Right ventricle myocardium superior (tissue), 1 donor: Measurements from ENCODE around the gene DPP9. TPM values are rescaled to one million over a fixed set of nuclear protein-coding genes. Genes with fewer than 3 reads are reported as not detected.

Experiments
- ATAC-seq: fragments of 200-7000 bp; cut with Tn5 transposase; one replicate; pipeline ENCODE4 v1.9.1; 2020; ENCODE audit warnings: mild to moderate bottlenecking; ENCODE audit not compliant: poor library complexity
- DNase-seq: peaks from one replicate; pipeline ENCODE4 v3.0.0-alpha.2; 2020
- intact Hi-C: fragments of 100-400 bp; cut with DNase I; formaldehyde crosslinking; loops from one replicate; pipeline ENCODE4 v1.11.2; 2022
- microRNA-seq: library from miRNA; unstranded; fragments of <30 nt; microRNA quantifications from one replicate; pipeline ENCODE4 v1.2.0, GENCODE V29; 2020
- total RNA-seq: library from RNA; stranded (reverse); fragmentation: NEBNext Ultra II Directional; extraction: Animal tissue kit (Norgen Biotek cat#: 25700); gene quantifications from one replicate; pipeline ENCODE4 v1.2.1, GENCODE V29; 2021
- donor health status: DM: no; HTN: yes; CAD: no; lungs with severe emphysema.

DPP9 gene
- total RNA-seq, 1 donor from 2014 or later = 54.0 TPM

GRCh38 chr19:4647676-4648644 is 75.7 kb downstream of the DPP9 start:
- intact Hi-C loops = no loop called here
- DNase-seq (peak; percentile 69), ATAC-seq (peak; percentile 61)

GRCh38 chr19:4645718-4646117 is 77.9 kb downstream of the DPP9 start:
- ATAC-seq (no peak), DNase-seq (no peak)
- intact Hi-C loops = no loop called here

GRCh38 chr19:4642625-4643024 is 81.0 kb downstream of the DPP9 start:
- intact Hi-C loops = no loop called here
- ATAC-seq = no peak
- DNase-seq = no peak

DNA sequence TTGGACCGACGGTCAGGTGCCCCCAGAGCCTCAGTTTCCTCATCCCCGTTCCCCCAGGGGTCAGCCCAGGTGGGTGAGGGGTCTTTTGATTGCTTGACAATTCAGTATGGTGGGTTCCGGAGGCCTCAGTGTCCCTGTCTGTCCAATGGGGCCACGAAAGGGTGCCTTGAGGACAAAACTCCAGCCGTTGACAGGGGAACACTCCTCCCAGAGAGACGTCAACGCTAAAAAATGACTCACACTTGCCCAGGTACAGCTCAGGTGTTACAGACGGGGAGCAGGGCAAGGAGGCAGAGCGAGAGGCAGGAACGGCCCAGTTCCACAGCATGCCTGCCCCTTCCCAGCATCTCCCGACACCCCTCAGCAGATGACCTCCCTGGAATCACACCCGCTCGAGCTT is 82.5 kb downstream of the DPP9 start:
- intact Hi-C loops = no loop called here
- DNase-seq (no peak), ATAC-seq (no peak)

- ATAC-seq (no peak), DNase-seq (no peak)
- intact Hi-C loops = no loop called here
Measured at GRCh38 chr19:4640247-4641000, 83.2 kb downstream of the DPP9 start.

DNA sequence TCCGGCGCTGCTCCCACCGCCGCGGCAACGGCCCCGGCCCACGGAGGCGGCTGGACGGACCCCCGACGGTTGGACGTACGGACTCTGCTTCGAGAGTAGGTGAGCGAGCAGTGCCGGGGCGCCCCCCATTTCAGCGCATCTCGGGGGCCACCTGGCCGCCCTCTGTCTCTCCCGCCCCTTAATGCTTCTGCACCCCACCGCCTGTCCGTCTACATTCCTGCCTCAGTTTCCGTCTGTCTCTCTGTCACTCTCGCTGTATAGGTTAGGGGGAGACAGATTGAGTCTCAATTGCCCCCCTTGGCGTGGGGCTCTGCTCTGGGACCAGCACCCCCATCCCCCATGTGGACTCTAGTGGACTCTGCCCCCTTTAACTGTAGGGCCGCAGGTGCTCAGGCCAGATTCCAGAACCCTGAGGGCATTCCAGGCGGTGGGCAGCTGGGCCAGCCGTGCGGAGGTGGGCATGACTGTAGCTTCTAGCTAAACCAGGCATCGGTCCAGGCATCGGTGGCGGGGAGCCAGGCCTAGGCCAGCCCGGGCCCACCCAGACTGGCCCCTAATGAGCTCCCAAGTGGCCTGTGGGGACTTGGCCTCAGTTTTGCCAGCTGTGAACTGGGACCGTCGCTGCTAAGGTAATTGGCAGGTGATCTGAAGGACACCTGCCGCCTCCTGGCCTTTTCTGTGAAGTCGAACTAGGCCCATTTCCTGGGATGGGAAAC is 84.0 kb downstream of the DPP9 start:
- DNase-seq = peak; percentile 69
- intact Hi-C loops = no loop called here
- no peak for ATAC-seq

DNA sequence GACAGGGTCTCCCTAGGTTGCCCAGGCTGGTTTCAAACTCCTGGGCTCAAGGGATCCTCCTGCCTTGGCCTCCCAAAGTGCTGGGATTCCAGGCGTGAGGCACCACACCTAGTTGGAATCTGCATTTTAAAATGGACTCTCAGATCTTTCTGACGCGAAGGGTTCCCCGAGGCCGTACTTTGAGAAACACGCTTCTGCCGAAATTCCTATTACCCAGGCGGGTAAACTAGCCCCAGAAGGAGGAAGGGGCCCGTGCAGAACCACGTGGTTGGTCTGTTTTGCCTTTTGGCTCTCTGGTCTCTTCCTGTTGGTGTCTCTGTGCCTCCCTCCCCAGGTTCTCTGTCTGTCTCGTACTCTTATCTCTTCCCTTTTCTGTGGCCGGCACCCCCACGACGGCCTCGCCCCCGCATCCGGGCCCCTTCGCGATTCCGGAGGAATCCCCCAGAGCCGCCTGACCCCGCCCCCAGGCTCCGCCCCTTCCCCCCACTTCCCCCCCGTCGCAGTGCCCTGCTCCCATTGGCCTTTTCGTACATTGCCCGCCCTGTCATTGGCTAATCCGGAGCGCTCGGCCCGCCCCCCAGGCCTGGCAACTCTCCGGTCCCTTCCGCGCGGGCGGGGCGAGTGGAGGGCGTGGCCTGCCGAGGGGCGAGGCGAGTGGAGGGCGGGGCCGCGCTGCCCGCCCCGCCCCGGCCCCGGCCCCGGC is 84.7 kb downstream of the DPP9 start, which contains the start of gene TNFAIP8L1:
TNFAIP8L1 (plus strand) TSS at position 689 of the 703 bp plus-strand sequence. CDS start 12,354 bp downstream, outside the sequence.
- ATAC-seq = peak; percentile 95
- peak; percentile 98 for DNase-seq
- intact Hi-C loops = no loop called here

GRCh38 chr19:4638317-4638716 is 85.3 kb downstream of the DPP9 start:
- peak; percentile 74 for DNase-seq
- peak; percentile 13 for ATAC-seq
- intact Hi-C loops = no loop called here

DNA sequence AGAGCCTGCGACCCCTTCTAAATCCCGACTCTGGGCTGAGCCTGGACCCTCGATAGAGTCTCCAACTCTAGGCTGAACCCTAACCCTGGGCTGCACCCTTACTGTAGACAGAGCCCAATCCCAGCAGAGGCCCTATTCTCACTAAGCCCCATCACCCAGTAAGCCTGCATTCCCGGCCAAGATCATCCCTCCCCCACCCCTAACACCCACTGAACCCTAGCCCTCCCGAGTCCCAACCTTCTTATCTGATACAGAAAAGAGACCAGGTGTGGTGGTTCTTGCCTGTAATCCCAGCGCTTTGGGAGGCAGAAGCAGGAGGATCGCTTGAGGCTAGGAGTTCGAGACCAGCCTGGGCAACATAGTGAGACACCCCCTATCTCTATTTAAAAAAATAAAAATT is 86.9 kb downstream of the DPP9 start:
- no peak for ATAC-seq
- intact Hi-C loops = no loop called here
- no peak for DNase-seq

- DNase-seq = peak; percentile 84
- ATAC-seq = peak; percentile 47
- intact Hi-C loops = no loop called here
Measured at GRCh38 chr19:4636151-4636717, 87.4 kb downstream of the DPP9 start.

GRCh38 chr19:4635754-4636116 is 87.9 kb downstream of the DPP9 start:
- intact Hi-C loops = no loop called here
- ATAC-seq (no peak), DNase-seq (no peak)

DNA sequence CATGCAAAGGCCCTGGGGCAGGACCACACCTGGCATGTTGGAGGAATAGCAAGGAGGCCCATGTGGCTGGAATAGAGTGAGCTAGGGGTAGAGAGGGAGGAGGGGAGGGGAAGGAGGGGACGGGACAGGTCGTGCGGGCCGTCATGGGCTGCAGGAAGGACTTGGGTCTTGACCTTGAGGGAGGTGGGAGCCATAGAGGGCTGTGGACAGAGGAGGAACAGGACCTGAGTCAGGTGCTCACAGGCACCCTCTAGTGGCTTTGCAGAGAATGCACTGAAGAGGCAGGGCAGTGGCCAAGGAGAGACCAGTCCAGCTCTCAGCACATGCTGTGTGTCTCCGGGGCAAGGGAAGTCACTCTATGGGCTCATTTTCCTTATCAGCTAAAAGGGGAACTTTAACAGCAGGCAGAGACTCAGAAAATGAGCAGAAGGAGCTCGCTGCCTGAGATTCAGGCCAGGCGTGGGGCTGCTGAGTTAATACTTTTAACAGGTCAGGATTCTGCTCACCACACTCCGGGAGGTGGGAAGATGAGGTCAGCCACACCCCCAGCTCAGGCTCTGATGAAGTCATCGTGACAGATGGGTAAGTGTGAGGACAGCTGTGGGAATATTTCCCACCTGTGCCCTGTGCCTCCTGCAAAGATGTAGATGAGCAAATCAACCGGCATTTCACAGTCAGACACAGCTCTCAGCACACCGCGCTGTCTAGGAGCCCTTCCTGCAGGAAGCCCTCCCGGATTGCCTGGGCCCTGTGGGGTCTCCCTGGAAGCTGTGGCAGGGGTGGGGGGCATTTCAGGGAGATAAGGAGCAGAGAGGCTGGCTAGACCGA is 90.3 kb downstream of the DPP9 start:
- peak; percentile 65 for ATAC-seq
- intact Hi-C loops = loop anchor here (5.0 kb wide), 1 partner anchor 56 kb away; no protein-coding TSS in a partner anchor

More for the DNA sequence above, 90.3 kb downstream of the DPP9 start:
- DNase-seq = peak; percentile 73

Small RNA genes within 50 kb of the gene (microRNA-seq; reads per million reads assigned to microRNA genes)
- not detected for gene MIR7-3

Other genes starting within 250 kb of the DPP9 start
- gene PLIN4, start 205.4 kb downstream of the DPP9 start, total RNA-seq = 239 TPM
- gene PLIN5, start 188.6 kb downstream of the DPP9 start, total RNA-seq = 64.6 TPM
- gene LRG1, start 183.8 kb downstream of the DPP9 start, total RNA-seq = 0.22 TPM
- gene SEMA6B, start 164.2 kb downstream of the DPP9 start, total RNA-seq = 15.0 TPM
- gene TNFAIP8L1, start 84.3 kb downstream of the DPP9 start, total RNA-seq = 4.6 TPM
- gene MYDGF, start 53.5 kb downstream of the DPP9 start, total RNA-seq = 23.2 TPM
- 47.6 TPM for gene FEM1A, start 67.9 kb upstream of the DPP9 start, total RNA-seq
- 7.4 TPM for gene TICAM1, start 107.9 kb upstream of the DPP9 start, total RNA-seq
- 27.9 TPM for gene PLIN3, start 143.8 kb upstream of the DPP9 start, total RNA-seq
- not detected for gene ARRDC5, start 179.1 kb upstream of the DPP9 start, total RNA-seq
- gene UHRF1, start 185.7 kb upstream of the DPP9 start, total RNA-seq = 1.3 TPM
- gene KDM4B, start 245.3 kb upstream of the DPP9 start, total RNA-seq = 34.6 TPM